ENCODE data around the gene ALG8.

ALG8 gene

DNA sequence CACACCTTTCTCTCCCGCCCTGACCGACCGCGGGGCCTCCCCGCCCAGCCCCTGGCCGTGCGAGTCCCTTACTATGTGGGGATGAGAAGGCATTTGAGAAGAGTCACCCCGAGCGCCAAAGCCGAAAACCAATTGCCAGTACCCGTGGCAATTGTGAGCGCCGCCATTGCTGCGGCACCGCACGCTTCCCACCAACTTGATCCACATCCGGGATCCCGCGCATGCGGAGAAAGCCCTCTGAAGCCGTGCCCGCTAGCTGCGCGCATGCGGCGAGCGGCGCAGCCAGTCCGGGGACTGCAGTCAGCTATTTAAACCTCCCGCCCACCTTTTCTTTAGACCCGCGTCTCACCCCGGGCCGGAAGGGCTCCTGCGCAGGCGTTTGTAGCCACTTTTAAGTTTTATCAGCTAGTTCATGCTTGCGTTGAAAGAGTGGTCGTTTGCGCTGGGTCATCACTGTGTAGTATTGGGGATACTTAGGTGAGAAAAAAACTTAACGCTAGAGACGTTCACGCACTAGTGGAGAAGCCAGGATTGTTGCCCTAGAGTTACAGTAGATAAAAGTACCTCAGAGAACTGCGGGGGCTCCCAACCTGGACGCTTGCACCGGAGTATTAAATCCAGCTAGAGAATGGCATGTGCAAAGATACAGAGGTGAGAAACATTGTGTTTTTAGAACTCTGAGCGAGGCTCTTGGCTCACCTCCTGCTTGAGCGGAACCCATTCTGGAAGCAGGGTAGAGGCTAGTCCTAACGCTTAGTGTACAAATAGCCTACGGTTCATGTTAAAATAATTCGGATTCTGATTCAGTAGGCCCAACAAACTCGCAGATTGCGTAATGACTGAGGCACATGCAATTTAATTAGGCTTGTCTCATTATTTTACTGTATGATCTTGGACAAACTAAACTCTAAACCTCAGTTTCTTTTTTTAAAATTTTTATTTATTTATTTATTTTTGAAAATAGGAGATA lies at the start of gene ALG8:
TSS of gene ALG8 (minus strand) at position 205 of the 970 bp plus-strand sequence. CDS start at position 167, 38 bp downstream.
- TF ChIP-seq FOXP2 (optimal IDR thresholded peaks at IDR 0.05; ENCODE audit: control extremely low read depth, extremely low read length, insufficient read depth) (no peak), EZH2 (IDR thresholded peaks at IDR 0.05) (no peak), POLR2AphosphoS5 (IDR thresholded peaks at IDR 0.05; ENCODE audit: borderline replicate concordance, low read depth, low read length) (peak; percentile 90)
- Histone ChIP-seq H3K36me3 (ENCODE audit: insufficient read depth, low read length) (peaks cover 26% of the 10 kb centered on the region), H3K9me3 (ENCODE audit: low read depth, low read length) (no peaks in the 10 kb centered on the region), H3K27ac (peak within 1 kb of the TSS; percentile 83), H3K4me3 (peak within 1 kb of the TSS; percentile 97), H3K9ac (ENCODE audit: insufficient read length) (peak within 1 kb of the TSS; percentile 98)
- DNase-seq (ENCODE audit: low read depth, low spot score) = peak; percentile 78

GRCh38 chr11:78188286-78189173 lies 49.1 kb upstream of the ALG8 start, which contains the start of the genes KCTD21 and USP35:
KCTD21 (minus strand) TSS chr11:78188626; CDS start chr11:78174554, 14,072 bp downstream.
USP35 (plus strand) TSS chr11:78188919; CDS start chr11:78196246, 7,327 bp downstream.
- TF ChIP-seq FOXP2 (optimal IDR thresholded peaks at IDR 0.05; ENCODE audit: control extremely low read depth, extremely low read length, insufficient read depth) = peak; percentile 75
- TF ChIP-seq POLR2AphosphoS5 (IDR thresholded peaks at IDR 0.05; ENCODE audit: borderline replicate concordance, low read depth, low read length) = peak; percentile 70; the same call in 1 of the 2 replicates
- no peak for TF ChIP-seq EZH2 (IDR thresholded peaks at IDR 0.05)
- H3K9ac ChIP-seq (ENCODE audit: insufficient read length) = peak within 1 kb of the TSS; percentile 72
- DNase-seq (ENCODE audit: low read depth, low spot score) = peak; percentile 20
- no peaks in the 10 kb centered on the region for H3K9me3 ChIP-seq (ENCODE audit: low read depth, low read length)
- no peaks in the 10 kb centered on the region for H3K36me3 ChIP-seq (ENCODE audit: insufficient read depth, low read length)
- no peak within 1 kb of the TSS for H3K27ac ChIP-seq
- peak within 1 kb of the TSS; percentile 86 for H3K4me3 ChIP-seq

- H3K36me3 ChIP-seq (ENCODE audit: insufficient read depth, low read length) = no peaks in the 10 kb centered on the region
- no peaks in the 10 kb centered on the region for H3K9me3 ChIP-seq (ENCODE audit: low read depth, low read length)
- no peak overlapping the region for H3K9ac ChIP-seq (ENCODE audit: insufficient read length)
- TF ChIP-seq POLR2AphosphoS5 (IDR thresholded peaks at IDR 0.05; ENCODE audit: borderline replicate concordance, low read depth, low read length) (no peak), FOXP2 (optimal IDR thresholded peaks at IDR 0.05; ENCODE audit: control extremely low read depth, extremely low read length, insufficient read depth) (no peak), EZH2 (IDR thresholded peaks at IDR 0.05) (no peak)
- H3K4me3 ChIP-seq = peak overlapping the region; percentile 86
- no peak overlapping the region for H3K27ac ChIP-seq
- DNase-seq (ENCODE audit: low read depth, low spot score) = no peak
These were observed 48.2 kb upstream of the ALG8 start for GRCh38 chr11:78187366-78188285.

- H3K4me3 ChIP-seq = no peak overlapping the region
- no peak overlapping the region for H3K27ac ChIP-seq
- DNase-seq (ENCODE audit: low read depth, low spot score) = no peak
- H3K36me3 ChIP-seq (ENCODE audit: insufficient read depth, low read length) = no peaks in the 10 kb centered on the region
- H3K9me3 ChIP-seq (ENCODE audit: low read depth, low read length) = no peaks in the 10 kb centered on the region
- H3K9ac ChIP-seq (ENCODE audit: insufficient read length) = no peak overlapping the region
- TF ChIP-seq EZH2 (IDR thresholded peaks at IDR 0.05) = no peak
These were observed 41.8 kb upstream of the ALG8 start for GRCh38 chr11:78181185-78181584.

- Histone ChIP-seq H3K27ac (no peak overlapping the region), H3K9ac (ENCODE audit: insufficient read length) (no peak overlapping the region), H3K36me3 (ENCODE audit: insufficient read depth, low read length) (no peaks in the 10 kb centered on the region), H3K4me3 (no peak overlapping the region), H3K9me3 (ENCODE audit: low read depth, low read length) (no peaks in the 10 kb centered on the region)
- TF ChIP-seq POLR2AphosphoS5 (IDR thresholded peaks at IDR 0.05; ENCODE audit: borderline replicate concordance, low read depth, low read length) (no peak), FOXP2 (optimal IDR thresholded peaks at IDR 0.05; ENCODE audit: control extremely low read depth, extremely low read length, insufficient read depth) (no peak), EZH2 (IDR thresholded peaks at IDR 0.05) (no peak)
- no peak for DNase-seq (ENCODE audit: low read depth, low spot score)
These were observed 41.3 kb upstream of the ALG8 start for GRCh38 chr11:78180751-78181150.

DNA sequence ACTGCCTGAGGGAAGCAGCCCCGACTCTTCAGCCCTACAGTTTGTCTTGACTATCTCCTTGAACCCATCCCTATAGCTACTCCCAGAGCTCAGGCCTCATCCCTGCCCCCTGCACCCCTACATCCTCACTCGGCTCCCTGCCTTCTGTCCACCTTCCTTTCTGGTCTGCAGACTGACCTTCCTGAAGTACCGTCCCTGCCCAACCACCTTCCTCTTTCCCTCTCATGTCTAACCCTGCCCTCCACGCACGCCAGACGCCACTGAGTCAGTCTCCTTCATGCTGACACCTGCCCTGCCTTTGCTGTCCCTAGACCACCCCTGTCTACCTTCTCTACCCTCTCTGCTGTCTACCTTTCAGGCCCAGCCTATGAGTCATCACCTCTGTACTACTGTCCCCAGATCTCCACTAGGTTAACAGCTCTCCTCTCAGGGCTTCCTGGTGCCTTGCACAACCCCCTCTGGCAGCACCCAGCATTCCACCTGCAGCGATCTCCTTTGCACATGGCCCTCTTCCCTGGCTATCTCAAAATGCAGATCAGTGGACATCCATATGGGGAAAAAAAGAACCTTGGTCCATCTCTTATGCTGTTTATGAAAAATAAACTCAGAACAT lies 40.1 kb upstream of the ALG8 start:
- no peaks in the 10 kb centered on the region for H3K9me3 ChIP-seq (ENCODE audit: low read depth, low read length)
- H3K27ac ChIP-seq = no peak overlapping the region
- no peak for TF ChIP-seq POLR2AphosphoS5 (IDR thresholded peaks at IDR 0.05; ENCODE audit: borderline replicate concordance, low read depth, low read length)
- no peak for TF ChIP-seq FOXP2 (optimal IDR thresholded peaks at IDR 0.05; ENCODE audit: control extremely low read depth, extremely low read length, insufficient read depth)
- TF ChIP-seq EZH2 (IDR thresholded peaks at IDR 0.05) = no peak
- no peak overlapping the region for H3K9ac ChIP-seq (ENCODE audit: insufficient read length)
- no peak for DNase-seq (ENCODE audit: low read depth, low spot score)
- no peak overlapping the region for H3K4me3 ChIP-seq
- H3K36me3 ChIP-seq (ENCODE audit: insufficient read depth, low read length) = no peaks in the 10 kb centered on the region

DNA sequence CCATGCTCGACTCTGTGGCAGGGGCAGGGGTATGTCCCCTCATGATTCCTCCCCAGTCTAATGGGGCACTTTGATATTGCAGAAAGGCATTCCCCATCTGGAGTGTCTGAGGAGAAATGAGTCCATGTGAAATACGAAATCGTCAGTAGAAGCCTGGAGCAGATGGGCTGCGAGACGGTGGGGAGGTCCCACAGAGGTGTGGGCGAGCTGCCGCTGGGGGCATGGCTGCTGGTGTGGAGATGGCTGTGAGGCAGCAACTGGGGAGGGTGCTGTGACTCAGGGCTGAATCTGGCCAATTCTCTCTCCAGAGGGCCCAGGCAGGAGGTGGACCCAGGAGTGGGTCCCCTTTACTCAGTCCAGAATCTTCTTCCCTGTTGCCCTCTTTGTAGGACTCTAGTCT lies 37.8 kb upstream of the ALG8 start:
- no peak for TF ChIP-seq POLR2AphosphoS5 (IDR thresholded peaks at IDR 0.05; ENCODE audit: borderline replicate concordance, low read depth, low read length)
- no peak for TF ChIP-seq FOXP2 (optimal IDR thresholded peaks at IDR 0.05; ENCODE audit: control extremely low read depth, extremely low read length, insufficient read depth)
- no peak for TF ChIP-seq EZH2 (IDR thresholded peaks at IDR 0.05)
- no peak overlapping the region for H3K27ac ChIP-seq
- no peak overlapping the region for H3K9ac ChIP-seq (ENCODE audit: insufficient read length)
- no peaks in the 10 kb centered on the region for H3K9me3 ChIP-seq (ENCODE audit: low read depth, low read length)
- DNase-seq (ENCODE audit: low read depth, low spot score) = no peak
- H3K4me3 ChIP-seq = no peak overlapping the region
- no peaks in the 10 kb centered on the region for H3K36me3 ChIP-seq (ENCODE audit: insufficient read depth, low read length)

Measured in SK-N-MC (cell line).